GM12875 (cell line): Measurements from ENCODE around the gene RMND5B.

Experiments used
- H3K4me3 ChIP-seq: one replicate; pipeline ENCODE4 v1.5.1; 2011; ENCODE audit warnings: low read depth, low read length, control low read depth
- CTCF ChIP-seq: IDR thresholded peaks from 2 replicates; pipeline ENCODE4 v1.5.1; 2011; ENCODE audit warnings: low read depth, mild to moderate bottlenecking, control low read depth, inconsistent platforms, low read length, moderate library complexity, borderline replicate concordance; ENCODE audit not compliant: insufficient read depth

The RMND5B gene

GRCh38 chr5:178141550-178141949, 10.7 kb downstream of the RMND5B start:
- H3K4me3 ChIP-seq = no peak overlapping the region
- no peak for TF ChIP-seq CTCF

- TF ChIP-seq CTCF = no peak
- no peak overlapping the region for H3K4me3 ChIP-seq
These were observed 11.8 kb downstream of the RMND5B start for GRCh38 chr5:178142642-178143041.

GRCh38 chr5:178143246-178143645, 12.4 kb downstream of the RMND5B start:
- H3K4me3 ChIP-seq = no peak overlapping the region
- TF ChIP-seq CTCF = no peak

GRCh38 chr5:178143901-178144300, 13.1 kb downstream of the RMND5B start:
- no peak overlapping the region for H3K4me3 ChIP-seq
- TF ChIP-seq CTCF = no peak

GRCh38 chr5:178145965-178146820, 15.4 kb downstream of the RMND5B start:
- H3K4me3 ChIP-seq = no peak overlapping the region
- TF ChIP-seq CTCF = peak; percentile 89

GRCh38 chr5:178147406-178147805, 16.6 kb downstream of the RMND5B start:
- H3K4me3 ChIP-seq = no peak overlapping the region
- TF ChIP-seq CTCF = no peak
